Hematopoietic multipotent progenitor cell treated with erythropoietin and hydrocortisone succinate and interleukin-3 and kit ligand, for 8 days (in vitro differentiated cells): Measurements from ENCODE around the gene PAM16.

Experiments
- DNase-seq: peaks from one replicate; pipeline ENCODE4 v3.0.0-alpha.2; 2015

Gene PAM16

DNA sequence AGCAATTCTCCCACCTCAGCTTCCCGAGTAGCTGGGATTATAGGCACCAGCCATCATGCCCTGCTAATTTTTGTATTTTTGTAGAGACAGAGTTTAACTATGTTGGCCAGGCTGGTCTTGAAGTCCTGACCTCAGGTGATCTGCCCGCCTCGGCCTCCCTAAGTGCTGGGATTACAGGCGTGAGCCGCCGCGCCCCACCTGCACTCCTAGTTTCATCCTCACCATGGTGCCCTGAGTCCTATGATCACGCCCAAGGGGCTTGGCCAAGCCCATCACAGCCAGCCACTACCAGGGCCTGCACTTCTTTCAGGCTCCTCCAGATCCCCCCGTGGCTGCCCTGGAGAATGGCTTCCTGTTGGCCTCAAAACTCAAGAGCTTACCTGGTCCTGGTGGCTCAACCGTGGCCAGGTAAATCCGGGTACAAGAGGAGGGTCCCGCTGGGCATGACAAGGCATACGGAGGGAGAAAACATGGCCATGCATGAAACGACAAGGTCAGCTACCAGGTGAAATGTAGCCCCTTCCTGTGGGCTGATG, 57.9 kb downstream of the PAM16 start:
- no peak for DNase-seq

DNA sequence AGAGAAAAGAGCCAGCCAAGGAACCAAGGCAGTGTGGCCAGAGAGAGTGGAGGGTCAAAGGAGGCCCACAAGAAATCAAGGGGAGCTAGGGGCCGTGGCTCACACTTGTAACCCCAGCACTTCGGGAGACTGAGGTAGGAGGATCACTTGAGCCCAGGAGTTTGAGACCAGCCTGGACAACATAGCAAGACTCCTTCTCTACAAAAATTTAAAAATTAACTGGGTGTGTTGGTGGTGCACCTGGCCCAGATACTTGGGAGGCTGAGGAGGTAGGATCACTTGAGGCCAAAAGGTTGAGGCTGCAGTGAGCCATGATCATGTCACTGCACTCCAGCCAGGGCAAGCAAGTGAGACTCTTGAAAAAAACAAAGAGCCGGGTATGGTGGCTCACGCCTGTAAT, 59.4 kb downstream of the PAM16 start:
- no peak for DNase-seq
